Endothelial cell of umbilical vein (primary cell): ENCODE results near the gene DGKI. TPM values are rescaled to one million over a fixed set of nuclear protein-coding genes. Genes with fewer than 3 reads are reported as not detected.

Experiments used
- BruUV-seq: library from RNA; stranded (reverse); fragments of 400-500 nt; replicated peaks from 2 replicates; lab custom pipeline; 2021; lab: Mats Ljungman, UMichigan
- CTCF ChIA-PET: fragments of 300-600, 350-600 bp; sonication (Branson Sonifier 250); formaldehyde crosslinking; loops from one replicate; lab custom pipeline; 2021; ENCODE audit warnings: antibody characterized with exemption, inconsistent platforms; lab: Charles Lee
- POLR2A ChIA-PET: fragments of 300-600, 350-600 bp; sonication (Branson Sonifier 250); formaldehyde crosslinking; loops from one replicate; lab custom pipeline; 2021; ENCODE audit warnings: antibody characterized with exemption, inconsistent platforms; lab: Charles Lee
- DNase-seq: peaks from one replicate; pipeline ENCODE4 v3.0.0-alpha.2; 2011; ENCODE audit warnings: low read depth, low spot score
- FAIRE-seq: peaks from 2 replicates; lab custom pipeline; 2011; peaks lifted over from hg19 to GRCh38; lab: Jason Lieb, UNC
- H2AFZ ChIP-seq: 2 replicates; pipeline ENCODE4 v1.6.0; 2012; ENCODE audit warnings: low read depth, low read length, control low read depth, inconsistent platforms
- H3K27ac ChIP-seq: 2 replicates; pipeline ENCODE4 v1.5.1; 2011; ENCODE audit warnings: low read depth, mild to moderate bottlenecking, control low read depth, low read length, moderate library complexity; ENCODE audit not compliant: insufficient read depth
- H3K27me3 ChIP-seq, 2 experiments: 2 replicates each; pipeline versions ENCODE4 v1.6.0 to v1.6.1; 2011; ENCODE audit warnings: low read length in 2 of 2, mixed read lengths in 1 of 2; ENCODE audit not compliant: control insufficient read depth in 2 of 2, insufficient read depth in 2 of 2
- H3K36me3 ChIP-seq, 2 experiments: 2 replicates in 1 of 2; 3 replicates in 1 of 2; pipeline ENCODE4 v1.5.1; 2011; ENCODE audit warnings: low read length in 2 of 2, mild to moderate bottlenecking in 1 of 2, moderate library complexity in 1 of 2; ENCODE audit not compliant: control insufficient read depth in 2 of 2, insufficient read depth in 2 of 2; ENCODE audit errors: extremely low read depth in 1 of 2
- H3K4me1 ChIP-seq: 3 replicates; pipeline ENCODE4 v1.5.1; 2011; ENCODE audit warnings: mild to moderate bottlenecking, low read length; ENCODE audit not compliant: control insufficient read depth, insufficient read depth; ENCODE audit errors: extremely low read depth
- H3K4me2 ChIP-seq: 2 replicates; pipeline ENCODE4 v1.6.1; 2011; ENCODE audit warnings: low read length, control low read depth, mixed read lengths; ENCODE audit not compliant: insufficient read depth
- H3K4me3 ChIP-seq, 3 experiments: fragments of 200-600 bp in 1 of 3; sonication (generic), shearing (Covaris generic) in 1 of 3; replicated peaks in 1 of 3; 2 replicates each; pipeline ENCODE4 v1.5.1; 2011 to 2016; ENCODE audit warnings: control low read depth in 3 of 3, low read length in 3 of 3, mild to moderate bottlenecking in 2 of 3, inconsistent platforms in 1 of 3, low read depth in 1 of 3, moderate library complexity in 1 of 3; ENCODE audit not compliant: insufficient read depth in 1 of 3
- H3K79me2 ChIP-seq: 2 replicates; pipeline ENCODE4 v1.6.0; 2012; ENCODE audit warnings: low read length, inconsistent platforms; ENCODE audit not compliant: control insufficient read depth, insufficient read depth
- H3K9ac ChIP-seq: replicated peaks from 2 replicates; pipeline ENCODE3; 2011; ENCODE audit warnings: low read length, control low read depth; ENCODE audit not compliant: insufficient read depth; ENCODE audit errors: extremely low read depth
- H3K9me1 ChIP-seq: replicated peaks from 3 replicates; pipeline ENCODE4 v1.6.0; 2011; ENCODE audit warnings: mild to moderate bottlenecking, low read length; ENCODE audit not compliant: control insufficient read depth, insufficient read depth; ENCODE audit errors: extremely low read depth
- H3K9me3 ChIP-seq: replicated peaks from 2 replicates; pipeline ENCODE4 v1.5.1; 2012; ENCODE audit warnings: low read length, inconsistent platforms; ENCODE audit not compliant: control insufficient read depth, insufficient read depth
- H4K20me1 ChIP-seq: replicated peaks from 2 replicates; pipeline ENCODE3; 2011; ENCODE audit warnings: mild to moderate bottlenecking, low read length; ENCODE audit not compliant: control insufficient read depth, insufficient read depth; ENCODE audit errors: extremely low read depth
- EZH2 ChIP-seq: IDR thresholded peaks from 2 replicates; pipeline ENCODE4 v1.6.1; 2012; ENCODE audit warnings: borderline replicate concordance, low read depth, mild to moderate bottlenecking, moderate library complexity, low read length, inconsistent platforms; ENCODE audit not compliant: severe bottlenecking
- FOS ChIP-seq: IDR thresholded peaks from 2 replicates; pipeline ENCODE4 v1.6.1; 2011; ENCODE audit warnings: mild to moderate bottlenecking, low read length, moderate library complexity, borderline replicate concordance; ENCODE audit not compliant: insufficient read depth
- GATA2 ChIP-seq: IDR thresholded peaks from 2 replicates; pipeline ENCODE4 v1.7.0; 2011; ENCODE audit warnings: low read depth, mild to moderate bottlenecking, moderate library complexity, mixed read lengths, low read length; ENCODE audit not compliant: insufficient read length, insufficient read depth
- JUN ChIP-seq: IDR thresholded peaks from 2 replicates; pipeline ENCODE4 v1.6.1; 2011; ENCODE audit warnings: borderline replicate concordance, low read depth; ENCODE audit not compliant: insufficient read length, insufficient read depth
- MYC ChIP-seq: IDR thresholded peaks from one replicate; pipeline ENCODE4 v1.6.1; 2011; ENCODE audit warnings: mild to moderate bottlenecking, low read depth, low read length
- POLR2A ChIP-seq: IDR thresholded peaks from 2 replicates; pipeline ENCODE4 v1.6.1; 2012; ENCODE audit warnings: low read depth, mild to moderate bottlenecking, control low read depth, low read length
- POLR2AphosphoS5 ChIP-seq: IDR thresholded peaks from 2 replicates; pipeline ENCODE4 v1.6.1; 2012; ENCODE audit warnings: low read depth, mild to moderate bottlenecking, control low read depth, low read length, moderate library complexity; ENCODE audit not compliant: insufficient read depth
- dilution Hi-C: fragments of 300-500 bp; cut with MboI; formaldehyde crosslinking; loops from one replicate; pipeline ENCODE4 v1.15.0; 2019; ENCODE audit warnings: low sequenced_read_pairs; ENCODE audit not compliant: extremely low pct_ligation_motif_present
- intact Hi-C: fragments of 100-400 bp; cut with micrococcal nuclease; formaldehyde crosslinking; loops from one replicate; pipeline ENCODE4 v1.10.0; 2022
- polyA plus RNA-seq, 4 experiments: library from polyadenylated mRNA; depleted of rRNA in 3 of 4; stranded (reverse) in 3 of 4; unstranded in 1 of 4; fragments of >200 nt; gene quantifications; 2 replicates each; pipeline versions ENCODE4 v1.2.1 to v1.2.3, GENCODE V29; 2011 to 2012; ENCODE audit warnings: missing spikeins in 1 of 4
- total RNA-seq: library from RNA; stranded (reverse); gene quantifications from 2 replicates; pipeline ENCODE4 v1.2.3, GENCODE V29; 2021
- TF ChIP-seq, protein P1 (sequence below), 2 donors: IDR thresholded peaks; 1 replicate in 1 of 2; 2 replicates in 1 of 2; pipeline ENCODE4 v1.5.1; 2011; ENCODE audit warnings: low read length in 2 of 2, mild to moderate bottlenecking in 2 of 2, moderate library complexity in 2 of 2, control low read depth in 1 of 2, inconsistent platforms in 1 of 2, low read depth in 1 of 2; ENCODE audit not compliant: insufficient read depth in 1 of 2; ENCODE audit errors: extremely low read depth in 1 of 2
- TF ChIP-seq, protein P2 (sequence below): IDR thresholded peaks from 2 replicates; pipeline ENCODE4 v1.6.1; 2011; ENCODE audit not compliant: insufficient read depth, insufficient read length

Gene DGKI
- total and polyA plus RNA-seq, 2 donors (not counting 3 experiments of a cell fraction or from before 2014, with no cell fraction given) = 0.11 to 0.51 TPM

DNA sequence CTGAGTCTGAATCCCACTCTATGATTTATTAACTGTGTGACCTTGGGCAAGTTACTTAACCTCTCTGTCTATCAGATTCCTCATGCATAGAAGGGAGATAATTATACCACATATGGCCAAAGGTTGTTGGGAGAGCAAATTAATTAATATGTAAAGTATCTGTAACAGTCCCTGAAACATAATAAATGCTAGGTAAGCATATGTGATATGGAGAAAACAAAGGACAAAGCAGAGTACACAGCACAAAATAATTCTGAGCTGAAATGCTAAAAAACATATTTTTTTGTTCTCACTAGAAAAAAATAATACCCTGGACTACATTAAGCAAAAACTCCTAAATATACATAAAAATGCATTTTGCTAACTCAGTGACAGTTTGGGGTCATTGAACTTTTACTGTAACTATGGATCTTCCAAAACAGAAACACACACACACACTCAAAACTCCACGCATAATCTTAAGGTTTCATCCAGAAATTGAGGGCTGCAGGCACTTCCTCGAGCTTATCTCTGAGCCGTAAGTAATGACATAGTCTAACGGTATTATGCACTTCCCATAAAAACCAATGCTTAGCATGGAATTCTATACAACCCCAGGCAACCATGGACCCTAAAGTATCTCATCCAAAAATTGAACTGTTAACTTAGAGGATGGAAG, 301.6 kb downstream of the DGKI start:
- DNase-seq = no peak
- Histone ChIP-seq H3K4me1 (no peaks in the 10 kb centered on the region), H3K4me2 (no peak overlapping the region), H3K36me3 (no peaks in the 10 kb centered on the region), H3K9ac (no peak overlapping the region), H3K9me3 (no peaks in the 10 kb centered on the region), H3K27ac (no peak overlapping the region), H3K9me1 (no peaks in the 10 kb centered on the region), H4K20me1 (no peaks in the 10 kb centered on the region), H3K4me3 (no peak overlapping the region), H3K79me2 (no peaks in the 10 kb centered on the region), H2AFZ (no peak overlapping the region), H3K27me3 (no peaks in the 10 kb centered on the region)
- intact Hi-C loops = no loop called here
- ChIA-PET CTCF (no interaction called here), POLR2A (no interaction called here)
- BruUV-seq = no TSS peak
- dilution Hi-C loops = no loop called here
- no peak for FAIRE-seq
- TF ChIP-seq MYC (no peak), EZH2 (no peak), GATA2 (no peak), FOS (no peak), POLR2AphosphoS5 (no peak), POLR2A (no peak), JUN (no peak)
- TF ChIP-seq, protein P1, sequence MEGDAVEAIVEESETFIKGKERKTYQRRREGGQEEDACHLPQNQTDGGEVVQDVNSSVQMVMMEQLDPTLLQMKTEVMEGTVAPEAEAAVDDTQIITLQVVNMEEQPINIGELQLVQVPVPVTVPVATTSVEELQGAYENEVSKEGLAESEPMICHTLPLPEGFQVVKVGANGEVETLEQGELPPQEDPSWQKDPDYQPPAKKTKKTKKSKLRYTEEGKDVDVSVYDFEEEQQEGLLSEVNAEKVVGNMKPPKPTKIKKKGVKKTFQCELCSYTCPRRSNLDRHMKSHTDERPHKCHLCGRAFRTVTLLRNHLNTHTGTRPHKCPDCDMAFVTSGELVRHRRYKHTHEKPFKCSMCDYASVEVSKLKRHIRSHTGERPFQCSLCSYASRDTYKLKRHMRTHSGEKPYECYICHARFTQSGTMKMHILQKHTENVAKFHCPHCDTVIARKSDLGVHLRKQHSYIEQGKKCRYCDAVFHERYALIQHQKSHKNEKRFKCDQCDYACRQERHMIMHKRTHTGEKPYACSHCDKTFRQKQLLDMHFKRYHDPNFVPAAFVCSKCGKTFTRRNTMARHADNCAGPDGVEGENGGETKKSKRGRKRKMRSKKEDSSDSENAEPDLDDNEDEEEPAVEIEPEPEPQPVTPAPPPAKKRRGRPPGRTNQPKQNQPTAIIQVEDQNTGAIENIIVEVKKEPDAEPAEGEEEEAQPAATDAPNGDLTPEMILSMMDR (IDR thresholded peaks at IDR 0.05; ENCODE audit: extremely low read depth in 1 of 2, insufficient read depth in 1 of 2, low read depth in 1 of 2, low read length in 2 of 2) = no peak
- TF ChIP-seq, protein P2, sequence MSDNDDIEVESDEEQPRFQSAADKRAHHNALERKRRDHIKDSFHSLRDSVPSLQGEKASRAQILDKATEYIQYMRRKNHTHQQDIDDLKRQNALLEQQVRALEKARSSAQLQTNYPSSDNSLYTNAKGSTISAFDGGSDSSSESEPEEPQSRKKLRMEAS = no peak
